GM12878 (cell line): Measurements from ENCODE around the gene FAF1. TPM values are rescaled to one million over a fixed set of nuclear protein-coding genes. Genes with fewer than 3 reads are reported as not detected.

Source experiments
- ATAC-seq: fragments of 200-7000 bp; cut with Tn5 transposase; 3 replicates; pipeline ENCODE4 v1.9.1; 2020; ENCODE audit warnings: mild to moderate bottlenecking, moderate library complexity
- BruUV-seq: library from RNA; stranded (reverse); fragments of 400-500 nt; replicated peaks from 2 replicates; lab custom pipeline; 2021; lab: Mats Ljungman, UMichigan
- CTCF ChIA-PET: fragments of 300-600 bp; sonication (Branson Sonifier 250); formaldehyde crosslinking; extraction: SDS; loops from one replicate; lab custom pipeline; 2021; ENCODE audit warnings: inconsistent platforms; lab: Yijun Ruan, JAX
- POLR2A ChIA-PET: fragments of 350-600 bp; formaldehyde crosslinking; extraction: SDS; loops from one replicate; lab custom pipeline; 2021; ENCODE audit warnings: inconsistent platforms; lab: Charles Lee
- RAD21 ChIA-PET: fragments of 300-600 bp; sonication (Branson Sonifier 250); formaldehyde crosslinking; loops from one replicate; lab custom pipeline; 2023; ENCODE audit warnings: antibody characterized with exemption; ENCODE audit not compliant: unreplicated experiment; lab: Charles Lee
- SMC1A ChIA-PET: fragments of 300-600 bp; sonication (Branson Sonifier 250); formaldehyde crosslinking; loops from one replicate; lab custom pipeline; 2023; ENCODE audit not compliant: unreplicated experiment, uncharacterized antibody; lab: Charles Lee
- DNase-seq: peaks from one replicate; pipeline ENCODE4 v3.0.0-alpha.2; 2011; ENCODE audit warnings: low read depth, low spot score
- FAIRE-seq: peaks from 3 replicates; lab custom pipeline; 2011; peaks lifted over from hg19 to GRCh38; lab: Jason Lieb, UNC
- H2AFZ ChIP-seq: 2 replicates; pipeline ENCODE4 v1.6.0; 2011; ENCODE audit warnings: low read depth, low read length, control low read depth; ENCODE audit not compliant: control insufficient read depth
- H3K27ac ChIP-seq: 2 replicates; pipeline ENCODE4 v1.5.1; 2011; ENCODE audit warnings: control low read depth; ENCODE audit not compliant: control insufficient read depth, insufficient read depth
- H3K27me3 ChIP-seq, 2 experiments: replicated peaks in 1 of 2; 2 replicates each; pipeline versions ENCODE4 v1.6.0 to v1.6.1; 2011; ENCODE audit warnings: low read length in 1 of 2; ENCODE audit not compliant: control insufficient read depth in 2 of 2, insufficient read depth in 2 of 2
- H3K36me3 ChIP-seq, 2 experiments: 2 replicates each; pipeline ENCODE4 v1.5.1; 2011; ENCODE audit warnings: low read length in 1 of 2; ENCODE audit not compliant: control insufficient read depth in 2 of 2, insufficient read depth in 2 of 2
- H3K4me1 ChIP-seq: 2 replicates; pipeline ENCODE4 v1.6.1; 2011; ENCODE audit warnings: mild to moderate bottlenecking, low read length, moderate library complexity, mixed read lengths; ENCODE audit not compliant: control insufficient read depth, insufficient read depth
- H3K4me2 ChIP-seq: 2 replicates; pipeline ENCODE4 v1.6.0; 2011; ENCODE audit warnings: control low read depth; ENCODE audit not compliant: control insufficient read depth, insufficient read depth
- H3K4me3 ChIP-seq: fragments of 200-600 bp; sonication (generic); 2 replicates; pipeline ENCODE4 v1.5.1; 2016
- H3K79me2 ChIP-seq: 2 replicates; pipeline ENCODE4 v1.6.0; 2011; ENCODE audit warnings: low read length; ENCODE audit not compliant: control insufficient read depth, insufficient read depth
- H3K9ac ChIP-seq: 2 replicates; pipeline ENCODE4 v1.8.0; 2011; ENCODE audit warnings: low read length, control low read depth, mixed read lengths; ENCODE audit not compliant: control insufficient read depth, insufficient read depth
- H3K9me3 ChIP-seq: replicated peaks from 3 replicates; pipeline ENCODE4 v1.5.1; 2011; ENCODE audit warnings: mild to moderate bottlenecking, low read length; ENCODE audit not compliant: control insufficient read depth, insufficient read depth
- H4K20me1 ChIP-seq: 2 replicates; pipeline ENCODE4 v1.6.0; 2011; ENCODE audit not compliant: control insufficient read depth, insufficient read depth
- EGR1 ChIP-seq, 2 experiments: IDR thresholded peaks; 1 replicate in 1 of 2; 2 replicates in 1 of 2; pipeline ENCODE4 v1.6.1; 2011 to 2012; ENCODE audit warnings: low read depth in 2 of 2, low read length in 2 of 2, borderline replicate concordance in 1 of 2, mild to moderate bottlenecking in 1 of 2, moderate library complexity in 1 of 2
- HDGF ChIP-seq: fragments of 450-650 bp; IDR thresholded peaks from 2 replicates; pipeline ENCODE4 v1.6.1; 2016; ENCODE audit warnings: antibody characterized with exemption
- IKZF2 ChIP-seq, 2 experiments: fragments of 450-650 bp; IDR thresholded peaks; 2 replicates each; pipeline ENCODE4 v1.6.1; 2017; ENCODE audit warnings: mild to moderate bottlenecking in 2 of 2, moderate library complexity in 2 of 2
- JUND ChIP-seq: IDR thresholded peaks from 2 replicates; pipeline ENCODE4 v1.6.1; 2012; ENCODE audit warnings: low read depth, mild to moderate bottlenecking, low read length, improper control_type of control experiment, moderate library complexity
- LARP7 ChIP-seq: fragments of 450-650 bp; IDR thresholded peaks from 2 replicates; pipeline ENCODE4 v1.6.1; 2017; ENCODE audit warnings: mild to moderate bottlenecking
- MYB ChIP-seq: fragments of 150-350 bp; IDR thresholded peaks from 2 replicates; pipeline ENCODE4 v1.6.1; 2014; ENCODE audit warnings: mild to moderate bottlenecking, low read depth, low read length, borderline replicate concordance
- NFYA ChIP-seq: IDR thresholded peaks from 2 replicates; pipeline ENCODE4 v1.6.1; 2011; ENCODE audit warnings: low read depth, mild to moderate bottlenecking, low read length, improper control_type of control experiment, borderline replicate concordance
- RB1 ChIP-seq: fragments of 450-650 bp; formaldehyde crosslinking; IDR thresholded peaks from 2 replicates; pipeline ENCODE4 v1.6.1; 2017; ENCODE audit warnings: mild to moderate bottlenecking, borderline replicate concordance
- SIN3A ChIP-seq: IDR thresholded peaks from 2 replicates; pipeline ENCODE4 v1.6.1; 2012; ENCODE audit warnings: low read depth, low read length, improper control_type of control experiment
- SREBF1 ChIP-seq: IDR thresholded peaks from 2 replicates; pipeline ENCODE4 v1.6.1; 2012; ENCODE audit warnings: mild to moderate bottlenecking, low read length
- ZNF24 ChIP-seq: fragments of 450-650 bp; IDR thresholded peaks from 2 replicates; pipeline ENCODE4 v1.6.1; 2017; ENCODE audit warnings: antibody characterized with exemption, mild to moderate bottlenecking
- ZZZ3 ChIP-seq: IDR thresholded peaks from 2 replicates; pipeline ENCODE4 v1.6.1; 2011; ENCODE audit warnings: low read depth; ENCODE audit not compliant: control insufficient read depth, insufficient read length
- WGBS: methylation state at CpG from one replicate; pipeline ENCODE4 v1.1.6; 2016; ENCODE audit warnings: low lambda C conversion rate; ENCODE audit not compliant: insufficient replicate concordance, insufficient coverage; ENCODE audit errors: missing lambda C conversion rate; 5-methylcytosine and 5-hydroxymethylcytosine counted together
- in situ Hi-C: fragments of 300-500 bp; cut with MboI; formaldehyde crosslinking; loops from 9 replicates; pipeline ENCODE4 v1.14.3; 2018; ENCODE audit warnings: mixed read lengths
- intact Hi-C: fragments of 100-400 bp; cut with micrococcal nuclease; formaldehyde crosslinking; loops from one replicate; pipeline ENCODE4 v1.14.2; 2022; ENCODE audit not compliant: unreplicated experiment
- polyA plus RNA-seq, 11 experiments: library from polyadenylated mRNA; depleted of rRNA in 4 of 11; unstranded in 6 of 11; stranded (reverse) in 5 of 11; fragments of >200 nt; fragmentation: Nextera tagmentation in 4 of 11; fragmentation: Illumina TruSeq in 1 of 11; extraction: Ambion mirVana in 4 of 11; extraction: Trizol in 1 of 11; gene quantifications; 1 replicate in 1 of 11; 2 replicates in 10 of 11; pipeline versions ENCODE4 v1.2.1 to v1.2.3, GENCODE V29; 2011 to 2016; ENCODE audit warnings: inconsistent platforms in 2 of 11, missing spikeins in 2 of 11, low read depth in 1 of 11
- total RNA-seq, 4 experiments: library from RNA; depleted of rRNA in 3 of 4; stranded (reverse); fragments of >200 nt in 3 of 4; fragmentation: Illumina TruSeq in 1 of 4; extraction: Trizol in 1 of 4; gene quantifications; 2 replicates each; pipeline versions ENCODE4 v1.2.1 to v1.2.3, GENCODE V29; 2013 to 2021
- TF ChIP-seq, protein P1 (sequence below): IDR thresholded peaks from 2 replicates; pipeline ENCODE4 v1.6.1; 2012; ENCODE audit warnings: low read length, inconsistent platforms

The FAF1 gene
- total and polyA plus RNA-seq, 10 of the 15 experiments (the other 5 are each of a cell fraction or from before 2014, with no cell fraction given) = 8.6 to 54.5 (median 23.7) TPM

GRCh38 chr1:50516056-50516455 is 444.0 kb downstream of the FAF1 start:
- no peak overlapping the region for H3K9ac ChIP-seq
- BruUV-seq = no TSS peak
- no peaks in the 10 kb centered on the region for H3K4me1 ChIP-seq
- H3K79me2 ChIP-seq = no peaks in the 10 kb centered on the region
- 96% methylated on average over 3 of the region's 3 CpGs for WGBS
- no peak overlapping the region for H3K4me3 ChIP-seq
- no peaks in the 10 kb centered on the region for H3K27me3 ChIP-seq
- no peak overlapping the region for H3K4me2 ChIP-seq
- FAIRE-seq = no peak
- POLR2A ChIA-PET = no interaction called here
- no peak overlapping the region for H2AFZ ChIP-seq
- RAD21 ChIA-PET = no interaction called here
- TF ChIP-seq HDGF (no peak), EGR1 (IDR thresholded peaks at IDR 0.05; ENCODE audit: borderline replicate concordance in 1 of 2, low read depth in 2 of 2, low read length in 2 of 2) (no peak), SIN3A (no peak), MYB (no peak), SREBF1 (no peak), JUND (no peak), NFYA (no peak), LARP7 (no peak), RB1 (no peak)
- TF ChIP-seq, all 136 proteins: peak for 0
- ChIA-PET CTCF (no interaction called here), SMC1A (no interaction called here)
- in situ Hi-C loops = no loop called here
- DNase-seq (no peak), ATAC-seq (no peak)
- H3K36me3 ChIP-seq = no peaks in the 10 kb centered on the region; a peak in 1 of 4 replicates
- no peak overlapping the region for H3K27ac ChIP-seq
- H3K9me3 ChIP-seq = no peaks in the 10 kb centered on the region
- no peaks in the 10 kb centered on the region for H4K20me1 ChIP-seq
- intact Hi-C loops = no loop called here

- no peaks in the 10 kb centered on the region; the same call in 1 of the 3 replicates for H3K9me3 ChIP-seq
- H3K36me3 ChIP-seq = no peaks in the 10 kb centered on the region; a peak in 1 of 4 replicates
- no peaks in the 10 kb centered on the region for H4K20me1 ChIP-seq
- ChIA-PET CTCF (no interaction called here), RAD21 (no interaction called here), SMC1A (interaction anchor here (1.7 kb wide), 1 partner anchor 8 kb away, joined by 4 read pairs; no protein-coding TSS in a partner anchor), POLR2A (no interaction called here)
- intact Hi-C loops = no loop called here
- TF ChIP-seq ZNF24 = 0 out of 2 replicates have a peak, but pooled peaks have one; percentile 52
- TF ChIP-seq, protein P1, sequence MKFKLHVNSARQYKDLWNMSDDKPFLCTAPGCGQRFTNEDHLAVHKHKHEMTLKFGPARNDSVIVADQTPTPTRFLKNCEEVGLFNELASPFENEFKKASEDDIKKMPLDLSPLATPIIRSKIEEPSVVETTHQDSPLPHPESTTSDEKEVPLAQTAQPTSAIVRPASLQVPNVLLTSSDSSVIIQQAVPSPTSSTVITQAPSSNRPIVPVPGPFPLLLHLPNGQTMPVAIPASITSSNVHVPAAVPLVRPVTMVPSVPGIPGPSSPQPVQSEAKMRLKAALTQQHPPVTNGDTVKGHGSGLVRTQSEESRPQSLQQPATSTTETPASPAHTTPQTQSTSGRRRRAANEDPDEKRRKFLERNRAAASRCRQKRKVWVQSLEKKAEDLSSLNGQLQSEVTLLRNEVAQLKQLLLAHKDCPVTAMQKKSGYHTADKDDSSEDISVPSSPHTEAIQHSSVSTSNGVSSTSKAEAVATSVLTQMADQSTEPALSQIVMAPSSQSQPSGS = no peak
- TF ChIP-seq ZZZ3 = no peak
- TF ChIP-seq IKZF2 (IDR thresholded peaks at IDR 0.05) = peak in 1 of 2 experiments; percentile 39; a peak in 2 of 4 replicates
- H3K27me3 ChIP-seq = no peaks in the 10 kb centered on the region
- ATAC-seq = peak; percentile 23; the same call in 2 of the 3 replicates
- H3K9ac ChIP-seq = no peak overlapping the region
- in situ Hi-C loops = no loop called here
- H3K27ac ChIP-seq = no peak overlapping the region
- H3K79me2 ChIP-seq = no peaks in the 10 kb centered on the region
- no peak for FAIRE-seq
- H3K4me1 ChIP-seq = no peaks in the 10 kb centered on the region
- no TSS peak for BruUV-seq
- no peak overlapping the region for H3K4me3 ChIP-seq
- no peak for DNase-seq
- no peak overlapping the region for H2AFZ ChIP-seq
- H3K4me2 ChIP-seq = no peak overlapping the region
These were observed 452.0 kb downstream of the FAF1 start for GRCh38 chr1:50508040-50508586.
